HepG2 (cell line): ENCODE data around the gene HMGN4. TPM values are rescaled to one million over a fixed set of nuclear protein-coding genes. Genes with fewer than 3 reads are reported as not detected.

Experiments
- ASH2L ChIP-seq: fragments of 300-600, 200-600 bp; sonication (generic); IDR thresholded peaks from 2 replicates; pipeline ENCODE4 v1.7.0; 2017; ENCODE audit warnings: low read depth, mild to moderate bottlenecking, moderate library complexity, mixed read lengths, low read length; ENCODE audit not compliant: insufficient read length
- FOSL1 ChIP-seq: sonication (generic); formaldehyde crosslinking; IDR thresholded peaks from 2 replicates; pipeline ENCODE4 v1.9.0; 2021; ENCODE audit warnings: missing genetic modification reagents, borderline replicate concordance
- HNF1B ChIP-seq: sonication (generic); formaldehyde crosslinking; IDR thresholded peaks from 2 replicates; pipeline ENCODE4 v1.5.1; 2020; ENCODE audit warnings: mild to moderate bottlenecking, moderate library complexity, missing genetic modification reagents
- MBD4 ChIP-seq: IDR thresholded peaks from 2 replicates; pipeline ENCODE4 v1.6.1; 2012; ENCODE audit warnings: low read length, inconsistent platforms, borderline replicate concordance
- MTF2 ChIP-seq: sonication (generic); formaldehyde crosslinking; IDR thresholded peaks from 2 replicates; pipeline ENCODE4 v1.5.0; 2020; ENCODE audit warnings: missing genetic modification reagents, borderline replicate concordance
- NFIC ChIP-seq: IDR thresholded peaks from 2 replicates; pipeline ENCODE4 v1.6.1; 2012; ENCODE audit warnings: mild to moderate bottlenecking, low read length, inconsistent platforms
- PAWR ChIP-seq: sonication (generic); formaldehyde crosslinking; IDR thresholded peaks from 2 replicates; pipeline ENCODE4 v1.4.0; 2020; ENCODE audit warnings: missing genetic modification reagents, mild to moderate bottlenecking, borderline replicate concordance
- PITX1 ChIP-seq: sonication (generic); formaldehyde crosslinking; IDR thresholded peaks from 2 replicates; pipeline ENCODE4 v1.5.1; 2020; ENCODE audit warnings: mild to moderate bottlenecking, missing genetic modification reagents
- RBM22 ChIP-seq: fragments of 200-400 bp; formaldehyde crosslinking; optimal IDR thresholded peaks from 2 replicates; pipeline ENCODE3; 2017; ENCODE audit warnings: mild to moderate bottlenecking, low read length, moderate library complexity
- TEF ChIP-seq: sonication (generic); formaldehyde crosslinking; IDR thresholded peaks from 2 replicates; pipeline ENCODE4 v1.5.0; 2020; ENCODE audit warnings: missing genetic modification reagents
- ZKSCAN8 ChIP-seq: IDR thresholded peaks from 2 replicates; pipeline ENCODE4 v1.6.1; 2016; ENCODE audit warnings: borderline replicate concordance, missing genetic modification reagents, missing compliant biosample characterization
- ZNF12 ChIP-seq: sonication (generic); formaldehyde crosslinking; IDR thresholded peaks from 2 replicates; pipeline ENCODE4 v1.5.0; 2020; ENCODE audit warnings: missing genetic modification reagents
- ZNF280B ChIP-seq: sonication (generic); formaldehyde crosslinking; IDR thresholded peaks from 2 replicates; pipeline ENCODE4 v1.5.0; 2020; ENCODE audit warnings: missing genetic modification reagents, mild to moderate bottlenecking, borderline replicate concordance
- ZNF468 ChIP-seq: sonication (generic); formaldehyde crosslinking; IDR thresholded peaks from 2 replicates; pipeline ENCODE4 v1.8.0; 2022; ENCODE audit warnings: mild to moderate bottlenecking, moderate library complexity, missing genetic modification reagents
- ZNF792 ChIP-seq: IDR thresholded peaks from 2 replicates; pipeline ENCODE4 v1.6.1; 2016
- polyA plus RNA-seq, 8 experiments: library from polyadenylated mRNA; depleted of rRNA in 3 of 8; stranded (reverse) in 7 of 8; unstranded in 1 of 8; fragments of >200 nt; fragmentation: Illumina TruSeq in 4 of 8; extraction: Trizol in 4 of 8; gene quantifications; 2 replicates each; pipeline versions ENCODE4 v1.2.1 to v1.2.3, GENCODE V29; 2011 to 2016; ENCODE audit warnings: low read depth in 4 of 8, missing spikeins in 1 of 8, mixed read lengths in 1 of 8; ENCODE audit not compliant: insufficient read depth in 1 of 8
- total RNA-seq, 5 experiments: library from RNA; depleted of rRNA; stranded (reverse); fragments of >200 nt; fragmentation: Illumina TruSeq; extraction: Trizol; gene quantifications; 2 replicates each; pipeline ENCODE4 v1.2.3, GENCODE V29; 2016; ENCODE audit warnings: low read depth in 1 of 5
- TF ChIP-seq, protein P1 (sequence below): sonication (generic); formaldehyde crosslinking; IDR thresholded peaks from 2 replicates; pipeline ENCODE4 v1.5.0; 2020; ENCODE audit warnings: mild to moderate bottlenecking, missing genetic modification reagents, borderline replicate concordance
- TF ChIP-seq, protein P2 (sequence below): sonication (generic); IDR thresholded peaks from 2 replicates; pipeline ENCODE4 v1.6.1; 2016; ENCODE audit warnings: low read depth, borderline replicate concordance
- TF ChIP-seq, protein P3 (sequence below): sonication (generic); formaldehyde crosslinking; IDR thresholded peaks from 2 replicates; pipeline ENCODE4 v1.4.0; 2020; ENCODE audit warnings: missing genetic modification reagents

The HMGN4 gene
- total and polyA plus RNA-seq, 2 of the 13 experiments (the other 11 are each of a cell fraction or from before 2014, with no cell fraction given): 39.9 to 52.1 TPM

DNA sequence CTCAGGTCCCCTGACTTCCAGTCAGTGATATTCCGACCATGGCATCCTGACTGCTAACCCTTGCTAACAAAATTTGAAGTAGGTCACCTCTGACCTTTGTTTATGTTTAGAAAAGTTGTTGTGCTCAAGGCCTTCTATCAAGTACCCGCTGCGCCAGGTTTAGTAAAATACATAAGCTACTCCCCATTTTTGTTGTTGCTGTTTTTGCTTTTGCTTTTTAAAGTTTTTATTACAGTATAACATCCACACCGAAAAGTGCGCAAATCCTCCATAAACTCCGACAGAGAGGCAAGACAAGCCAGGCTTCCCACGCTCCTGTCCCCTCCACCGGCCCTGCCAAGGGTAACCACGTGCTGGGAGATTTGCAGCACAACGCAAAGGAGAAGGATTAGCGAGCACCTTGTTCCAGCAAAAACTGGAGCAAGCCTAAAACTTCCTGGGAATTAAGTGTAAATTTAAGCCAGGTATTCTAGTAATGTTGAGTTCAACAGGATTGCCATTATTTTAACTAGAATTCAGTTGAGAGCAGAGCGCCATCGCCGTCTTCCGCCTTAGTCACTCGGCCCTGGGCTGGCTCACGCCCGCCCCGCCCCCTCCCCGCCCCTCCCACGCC lies 17.8 kb upstream of the HMGN4 start (continued):
- TF ChIP-seq MTF2: no peak
- TF ChIP-seq, protein P1, sequence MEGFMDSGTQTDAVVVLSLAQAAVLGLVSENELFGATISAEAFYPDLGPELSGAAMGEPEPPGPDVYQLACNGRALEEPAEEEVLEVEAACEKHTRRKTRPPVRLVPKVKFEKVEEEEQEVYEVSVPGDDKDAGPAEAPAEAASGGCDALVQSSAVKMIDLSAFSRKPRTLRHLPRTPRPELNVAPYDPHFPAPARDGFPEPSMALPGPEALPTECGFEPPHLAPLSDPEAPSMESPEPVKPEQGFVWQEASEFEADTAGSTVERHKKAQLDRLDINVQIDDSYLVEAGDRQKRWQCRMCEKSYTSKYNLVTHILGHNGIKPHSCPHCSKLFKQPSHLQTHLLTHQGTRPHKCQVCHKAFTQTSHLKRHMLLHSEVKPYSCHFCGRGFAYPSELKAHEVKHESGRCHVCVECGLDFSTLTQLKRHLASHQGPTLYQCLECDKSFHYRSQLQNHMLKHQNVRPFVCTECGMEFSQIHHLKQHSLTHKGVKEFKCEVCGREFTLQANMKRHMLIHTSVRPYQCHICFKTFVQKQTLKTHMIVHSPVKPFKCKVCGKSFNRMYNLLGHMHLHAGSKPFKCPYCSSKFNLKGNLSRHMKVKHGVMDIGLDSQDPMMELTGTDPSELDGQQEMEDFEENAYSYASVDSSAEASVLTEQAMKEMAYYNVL (CRISPR knock-in tag): no peak
- TF ChIP-seq ZNF12 (CRISPR knock-in tag): no peak
- TF ChIP-seq RBM22: peak; percentile 53
- peak; percentile 85 for TF ChIP-seq PITX1 (CRISPR knock-in tag)
- TF ChIP-seq ZNF280B: peak; percentile 59; the same call in 1 of the 2 replicates
- TF ChIP-seq NFIC: no peak
- TF ChIP-seq ZKSCAN8: no peak; the same call in 1 of the 2 replicates
- no peak for TF ChIP-seq PAWR (CRISPR knock-in tag)
- TF ChIP-seq FOSL1 (CRISPR knock-in tag): no peak
- peak; percentile 65; the same call in 1 of the 2 replicates for TF ChIP-seq ZNF792 (CRISPR knock-in tag)
- TF ChIP-seq ASH2L: peak; percentile 70
- TF ChIP-seq, protein P2, sequence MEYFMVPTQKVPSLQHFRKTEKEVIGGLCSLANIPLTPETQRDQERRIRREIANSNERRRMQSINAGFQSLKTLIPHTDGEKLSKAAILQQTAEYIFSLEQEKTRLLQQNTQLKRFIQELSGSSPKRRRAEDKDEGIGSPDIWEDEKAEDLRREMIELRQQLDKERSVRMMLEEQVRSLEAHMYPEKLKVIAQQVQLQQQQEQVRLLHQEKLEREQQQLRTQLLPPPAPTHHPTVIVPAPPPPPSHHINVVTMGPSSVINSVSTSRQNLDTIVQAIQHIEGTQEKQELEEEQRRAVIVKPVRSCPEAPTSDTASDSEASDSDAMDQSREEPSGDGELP: no peak
- TF ChIP-seq, protein P3, sequence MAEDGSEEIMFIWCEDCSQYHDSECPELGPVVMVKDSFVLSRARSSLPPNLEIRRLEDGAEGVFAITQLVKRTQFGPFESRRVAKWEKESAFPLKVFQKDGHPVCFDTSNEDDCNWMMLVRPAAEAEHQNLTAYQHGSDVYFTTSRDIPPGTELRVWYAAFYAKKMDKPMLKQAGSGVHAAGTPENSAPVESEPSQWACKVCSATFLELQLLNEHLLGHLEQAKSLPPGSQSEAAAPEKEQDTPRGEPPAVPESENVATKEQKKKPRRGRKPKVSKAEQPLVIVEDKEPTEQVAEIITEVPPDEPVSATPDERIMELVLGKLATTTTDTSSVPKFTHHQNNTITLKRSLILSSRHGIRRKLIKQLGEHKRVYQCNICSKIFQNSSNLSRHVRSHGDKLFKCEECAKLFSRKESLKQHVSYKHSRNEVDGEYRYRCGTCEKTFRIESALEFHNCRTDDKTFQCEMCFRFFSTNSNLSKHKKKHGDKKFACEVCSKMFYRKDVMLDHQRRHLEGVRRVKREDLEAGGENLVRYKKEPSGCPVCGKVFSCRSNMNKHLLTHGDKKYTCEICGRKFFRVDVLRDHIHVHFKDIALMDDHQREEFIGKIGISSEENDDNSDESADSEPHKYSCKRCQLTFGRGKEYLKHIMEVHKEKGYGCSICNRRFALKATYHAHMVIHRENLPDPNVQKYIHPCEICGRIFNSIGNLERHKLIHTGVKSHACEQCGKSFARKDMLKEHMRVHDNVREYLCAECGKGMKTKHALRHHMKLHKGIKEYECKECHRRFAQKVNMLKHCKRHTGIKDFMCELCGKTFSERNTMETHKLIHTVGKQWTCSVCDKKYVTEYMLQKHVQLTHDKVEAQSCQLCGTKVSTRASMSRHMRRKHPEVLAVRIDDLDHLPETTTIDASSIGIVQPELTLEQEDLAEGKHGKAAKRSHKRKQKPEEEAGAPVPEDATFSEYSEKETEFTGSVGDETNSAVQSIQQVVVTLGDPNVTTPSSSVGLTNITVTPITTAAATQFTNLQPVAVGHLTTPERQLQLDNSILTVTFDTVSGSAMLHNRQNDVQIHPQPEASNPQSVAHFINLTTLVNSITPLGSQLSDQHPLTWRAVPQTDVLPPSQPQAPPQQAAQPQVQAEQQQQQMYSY (CRISPR knock-in tag): no peak
- TF ChIP-seq ZNF468 (CRISPR knock-in tag): no peak
- TF ChIP-seq MBD4: 0 out of 2 replicates have a peak, but pooled peaks have one; percentile 32
- peak; percentile 39; the same call in 1 of the 2 replicates for TF ChIP-seq TEF (CRISPR knock-in tag)
- TF ChIP-seq HNF1B: peak; percentile 64; the same call in 1 of the 2 replicates
